Peyer's patch (tissue), 4 donors: ENCODE results near the gene ZBTB7A. TPM values are rescaled to one million over a fixed set of nuclear protein-coding genes. Genes with fewer than 3 reads are reported as not detected.

ENCODE experiments used
- DNase-seq, 3 donors: peaks; one replicate each; pipeline ENCODE4 v3.0.0-alpha.2; 2017 to 2019
- H3K27ac ChIP-seq, 4 donors: fragments of 200-600 bp; sonication (generic); one replicate each; pipeline ENCODE4 v1.5.1; 2016 to 2019
- H3K27me3 ChIP-seq, 2 donors: fragments of 200-600 bp; sonication (generic); one replicate each; pipeline ENCODE4 v1.5.1; 2019
- H3K36me3 ChIP-seq, 3 donors: fragments of 200-600 bp; sonication (generic); one replicate each; pipeline ENCODE4 v1.5.1; 2016 to 2019
- H3K4me1 ChIP-seq, 4 donors: fragments of 200-600 bp; sonication (generic); one replicate each; pipeline ENCODE4 v1.5.1; 2016 to 2019
- H3K4me3 ChIP-seq, 4 donors: fragments of 200-600 bp; sonication (generic); 1 replicate in 3 of 4; 2 replicates in 1 of 4; pipeline ENCODE4 v1.5.1; 2016 to 2019; ENCODE audit warnings: mild to moderate bottlenecking in 1 of 4
- H3K9me3 ChIP-seq, 4 donors: fragments of 200-600 bp; sonication (generic); one replicate each; pipeline ENCODE4 v1.5.1; 2016 to 2019; ENCODE audit warnings: mild to moderate bottlenecking in 1 of 4
- POLR2A ChIP-seq, 2 donors: fragments of 450-650 bp; IDR thresholded peaks; one replicate each; pipeline ENCODE4 v1.5.1; 2017; ENCODE audit warnings: antibody characterized with exemption in 2 of 2, mild to moderate bottlenecking in 2 of 2, moderate library complexity in 2 of 2
- total RNA-seq, 4 donors: library from RNA; depleted of rRNA; stranded (reverse); fragments of >200 nt; gene quantifications; one replicate each; pipeline ENCODE4 v1.1.0, GENCODE V29; 2016
- TF ChIP-seq, protein P1 (sequence below), 6 experiments: fragments of 450-650 bp in 4 of 6; fragments of 200-600 bp in 2 of 6; sonication (generic) in 1 of 6; IDR thresholded peaks; one replicate each; pipeline ENCODE4 v1.5.1; 2017 to 2019; ENCODE audit warnings: antibody characterized with exemption in 6 of 6, mild to moderate bottlenecking in 3 of 6, moderate library complexity in 1 of 6

Gene ZBTB7A
- total RNA-seq, 4 donors from 2014 or later = 74.3 to 149 (median 96.1) TPM

- peak overlapping the region in 2 of 4 donors; percentile 22 to 57 for H3K27ac ChIP-seq
- H3K27me3 ChIP-seq = no peaks in the 10 kb centered on the region
- H3K4me1 ChIP-seq = peaks cover 0 to 34% (median 3%) of the 10 kb centered on the region in 4 donors
- no peak for TF ChIP-seq POLR2A (IDR thresholded peaks at IDR 0.05)
- TF ChIP-seq, protein P1, sequence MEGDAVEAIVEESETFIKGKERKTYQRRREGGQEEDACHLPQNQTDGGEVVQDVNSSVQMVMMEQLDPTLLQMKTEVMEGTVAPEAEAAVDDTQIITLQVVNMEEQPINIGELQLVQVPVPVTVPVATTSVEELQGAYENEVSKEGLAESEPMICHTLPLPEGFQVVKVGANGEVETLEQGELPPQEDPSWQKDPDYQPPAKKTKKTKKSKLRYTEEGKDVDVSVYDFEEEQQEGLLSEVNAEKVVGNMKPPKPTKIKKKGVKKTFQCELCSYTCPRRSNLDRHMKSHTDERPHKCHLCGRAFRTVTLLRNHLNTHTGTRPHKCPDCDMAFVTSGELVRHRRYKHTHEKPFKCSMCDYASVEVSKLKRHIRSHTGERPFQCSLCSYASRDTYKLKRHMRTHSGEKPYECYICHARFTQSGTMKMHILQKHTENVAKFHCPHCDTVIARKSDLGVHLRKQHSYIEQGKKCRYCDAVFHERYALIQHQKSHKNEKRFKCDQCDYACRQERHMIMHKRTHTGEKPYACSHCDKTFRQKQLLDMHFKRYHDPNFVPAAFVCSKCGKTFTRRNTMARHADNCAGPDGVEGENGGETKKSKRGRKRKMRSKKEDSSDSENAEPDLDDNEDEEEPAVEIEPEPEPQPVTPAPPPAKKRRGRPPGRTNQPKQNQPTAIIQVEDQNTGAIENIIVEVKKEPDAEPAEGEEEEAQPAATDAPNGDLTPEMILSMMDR (IDR thresholded peaks at IDR 0.05) = no peak
- H3K36me3 ChIP-seq = peaks cover 0 to 45% (median 0%) of the 10 kb centered on the region in 3 donors
- H3K9me3 ChIP-seq = no peaks in the 10 kb centered on the region
- DNase-seq = no peak
- no peak overlapping the region for H3K4me3 ChIP-seq
Observed at GRCh38 chr19:4043966-4044715, 22.6 kb downstream of the ZBTB7A start.

GRCh38 chr19:4043401-4043800 lies 23.3 kb downstream of the ZBTB7A start:
- peak in 2 of 3 donors; percentile 67 to 68 for DNase-seq
- no peak overlapping the region for H3K4me3 ChIP-seq
- peak overlapping the region in 2 of 4 donors; percentile 22 to 49 for H3K27ac ChIP-seq
- peaks cover 0 to 34% (median 3%) of the 10 kb centered on the region in 4 donors for H3K4me1 ChIP-seq
- H3K27me3 ChIP-seq = no peaks in the 10 kb centered on the region
- no peaks in the 10 kb centered on the region for H3K9me3 ChIP-seq
- TF ChIP-seq, protein P1 (IDR thresholded peaks at IDR 0.05) = no peak
- no peak for TF ChIP-seq POLR2A (IDR thresholded peaks at IDR 0.05)
- H3K36me3 ChIP-seq = peaks cover 0 to 45% (median 0%) of the 10 kb centered on the region in 3 donors

- peaks cover 0 to 34% (median 3%) of the 10 kb centered on the region in 4 donors for H3K4me1 ChIP-seq
- no peaks in the 10 kb centered on the region for H3K9me3 ChIP-seq
- no peak for DNase-seq
- no peak for TF ChIP-seq POLR2A (IDR thresholded peaks at IDR 0.05)
- TF ChIP-seq, protein P1 (IDR thresholded peaks at IDR 0.05) = no peak
- H3K4me3 ChIP-seq = no peak overlapping the region
- H3K36me3 ChIP-seq = peaks cover 0 to 45% (median 0%) of the 10 kb centered on the region in 3 donors
- H3K27me3 ChIP-seq = no peaks in the 10 kb centered on the region
- H3K27ac ChIP-seq = peak overlapping the region in 3 of 4 donors; percentile 15 to 79 (median 35)
Observed at GRCh38 chr19:4042731-4043082, 24.0 kb downstream of the ZBTB7A start.

- DNase-seq = no peak
- peak overlapping the region in 3 of 4 donors; percentile 15 to 79 (median 35) for H3K27ac ChIP-seq
- TF ChIP-seq POLR2A (IDR thresholded peaks at IDR 0.05) = no peak
- TF ChIP-seq, protein P1 (IDR thresholded peaks at IDR 0.05) = no peak
- peaks cover 0 to 45% (median 0%) of the 10 kb centered on the region in 3 donors for H3K36me3 ChIP-seq
- H3K4me1 ChIP-seq = peaks cover 0 to 34% (median 3%) of the 10 kb centered on the region in 4 donors
- no peak overlapping the region for H3K4me3 ChIP-seq
- H3K27me3 ChIP-seq = no peaks in the 10 kb centered on the region
- no peaks in the 10 kb centered on the region for H3K9me3 ChIP-seq
Observed at GRCh38 chr19:4042064-4042730, 24.5 kb downstream of the ZBTB7A start.

- DNase-seq = no peak
- TF ChIP-seq POLR2A (IDR thresholded peaks at IDR 0.05) = no peak
- TF ChIP-seq, protein P1 (IDR thresholded peaks at IDR 0.05) = no peak
- H3K27ac ChIP-seq = no peak overlapping the region
- no peaks in the 10 kb centered on the region for H3K27me3 ChIP-seq
- no peak overlapping the region for H3K4me3 ChIP-seq
- peaks cover 0 to 45% (median 0%) of the 10 kb centered on the region in 3 donors for H3K36me3 ChIP-seq
- no peaks in the 10 kb centered on the region for H3K9me3 ChIP-seq
- H3K4me1 ChIP-seq = peaks cover 0 to 14% (median under 1%) of the 10 kb centered on the region in 4 donors
Observed at GRCh38 chr19:4038661-4039423, 27.9 kb downstream of the ZBTB7A start.
